Neuronal stem cell (in vitro differentiated cells): Measurements from ENCODE around the gene KIAA1755.

Source experiments
- DNase-seq: peaks from one replicate; pipeline ENCODE4 v3.0.0-alpha.2; 2013; ENCODE audit warnings: low spot score
- H2AFZ ChIP-seq: one replicate; pipeline ENCODE4 v1.6.1; 2013; ENCODE audit warnings: mild to moderate bottlenecking, low read length, inconsistent platforms
- H2AK5ac ChIP-seq: 2 replicates; pipeline ENCODE4 v1.6.1; 2013; ENCODE audit warnings: low read depth, mild to moderate bottlenecking, inconsistent platforms, low read length, moderate library complexity, mixed read lengths
- H2BK120ac ChIP-seq: 2 replicates; pipeline ENCODE4 v1.6.1; 2013; ENCODE audit warnings: low read depth, mild to moderate bottlenecking, inconsistent platforms, low read length, moderate library complexity, mixed read lengths
- H2BK12ac ChIP-seq: one replicate; pipeline ENCODE4 v1.6.1; 2013; ENCODE audit warnings: low read length, inconsistent platforms
- H2BK15ac ChIP-seq: 2 replicates; pipeline ENCODE4 v1.6.1; 2013; ENCODE audit warnings: mild to moderate bottlenecking, low read length, inconsistent platforms, mixed read lengths
- H2BK5ac ChIP-seq: one replicate; pipeline ENCODE4 v1.6.1; 2013; ENCODE audit warnings: inconsistent platforms, mild to moderate bottlenecking, low read length, moderate library complexity
- H3K14ac ChIP-seq: one replicate; pipeline ENCODE4 v1.6.1; 2013; ENCODE audit warnings: low read length, inconsistent platforms
- H3K18ac ChIP-seq: 2 replicates; pipeline ENCODE4 v1.6.1; 2013; ENCODE audit warnings: low read length, inconsistent platforms
- H3K23ac ChIP-seq: 2 replicates; pipeline ENCODE4 v1.6.1; 2013; ENCODE audit warnings: low read depth, mild to moderate bottlenecking, mixed read lengths, low read length, inconsistent platforms; ENCODE audit not compliant: poor library complexity
- H3K27ac ChIP-seq: replicated peaks from 3 replicates; pipeline ENCODE4 v1.5.1; 2013; ENCODE audit warnings: low read length, inconsistent platforms
- H3K27me3 ChIP-seq, 3 experiments: 2 replicates each; pipeline ENCODE4 v1.6.1; 2013; ENCODE audit warnings: low read length in 3 of 3, mild to moderate bottlenecking in 2 of 3, inconsistent platforms in 1 of 3, low read depth in 1 of 3, mixed read lengths in 1 of 3, moderate library complexity in 1 of 3; ENCODE audit not compliant: control insufficient read depth in 3 of 3, insufficient read depth in 3 of 3
- H3K36me3 ChIP-seq, 2 donors: replicated peaks in 1 of 2; 2 replicates each; pipeline ENCODE4 v1.6.1; 2013; ENCODE audit warnings: low read length in 2 of 2; ENCODE audit not compliant: control insufficient read depth in 2 of 2, insufficient read depth in 2 of 2
- H3K4ac ChIP-seq: 2 replicates; pipeline ENCODE4 v1.6.1; 2013; ENCODE audit warnings: inconsistent platforms, mild to moderate bottlenecking, low read length, moderate library complexity
- H3K4me1 ChIP-seq, 2 donors: 1 replicate in 1 of 2; 2 replicates in 1 of 2; pipeline ENCODE4 v1.6.1; 2013; ENCODE audit warnings: low read length in 2 of 2, low read depth in 1 of 2; ENCODE audit not compliant: control insufficient read depth in 2 of 2, insufficient read depth in 1 of 2
- H3K4me2 ChIP-seq: one replicate; pipeline ENCODE4 v1.6.1; 2013; ENCODE audit warnings: mild to moderate bottlenecking, low read length, inconsistent platforms; ENCODE audit not compliant: insufficient read depth, poor library complexity, severe bottlenecking
- H3K4me3 ChIP-seq, 2 donors: 2 replicates each; pipeline ENCODE4 v1.5.1; 2013; ENCODE audit warnings: low read length in 2 of 2, mild to moderate bottlenecking in 2 of 2, inconsistent platforms in 1 of 2, moderate library complexity in 1 of 2
- H3K79me1 ChIP-seq: one replicate; pipeline ENCODE4 v1.6.1; 2013; ENCODE audit warnings: low read depth, mild to moderate bottlenecking, inconsistent platforms, low read length, moderate library complexity
- H3K9ac ChIP-seq: one replicate; pipeline ENCODE4 v1.6.1; 2013; ENCODE audit warnings: mild to moderate bottlenecking, low read depth, low read length, inconsistent platforms; ENCODE audit not compliant: poor library complexity
- H3K9me3 ChIP-seq, 2 donors: replicated peaks in 1 of 2; 2 replicates each; pipeline versions ENCODE3 to v1.6.1; 2013; ENCODE audit warnings: low read length in 2 of 2, mild to moderate bottlenecking in 2 of 2, inconsistent platforms in 1 of 2, low read depth in 1 of 2, mixed read lengths in 1 of 2, moderate library complexity in 1 of 2; ENCODE audit not compliant: control insufficient read depth in 2 of 2, insufficient read depth in 1 of 2
- H4K8ac ChIP-seq: one replicate; pipeline ENCODE4 v1.6.1; 2013; ENCODE audit warnings: low read depth, mild to moderate bottlenecking, inconsistent platforms, low read length, moderate library complexity
- H4K91ac ChIP-seq: one replicate; pipeline ENCODE4 v1.6.1; 2013; ENCODE audit warnings: low read length, low read depth, mild to moderate bottlenecking, inconsistent platforms; ENCODE audit not compliant: poor library complexity
- WGBS, 2 donors: extraction: QIAGEN DNeasy Blood & Tissue Kit; methylation state at CpG; one replicate each; pipeline ENCODE4 v1.1.7; 2013; ENCODE audit warnings: missing lambda C conversion rate in 2 of 2, mixed read lengths in 1 of 2; ENCODE audit not compliant: insufficient read length in 2 of 2, insufficient replicate concordance in 1 of 2; ENCODE audit errors: extremely low coverage in 2 of 2; 5-methylcytosine and 5-hydroxymethylcytosine counted together

The KIAA1755 gene

DNA sequence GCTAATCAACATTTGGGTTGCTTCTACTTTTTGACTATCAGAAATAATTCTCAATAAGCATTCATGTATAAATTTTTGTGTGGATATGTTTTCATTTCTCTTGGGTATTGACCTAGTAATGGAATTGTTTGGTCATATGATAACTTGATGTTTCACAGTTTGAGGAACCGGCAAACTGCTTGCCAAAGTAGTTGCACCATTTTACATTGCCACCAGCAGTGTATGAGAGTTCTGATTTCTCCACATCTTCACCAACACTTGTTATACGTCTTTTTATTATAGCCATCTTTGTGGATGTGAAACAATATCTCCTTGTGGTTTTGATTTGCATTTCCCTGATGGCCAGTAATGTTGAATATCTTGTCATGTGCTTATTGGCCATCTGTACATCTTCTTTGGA lies 52.9 kb downstream of the KIAA1755 start:
- no peak overlapping the region for H3K9ac ChIP-seq
- no peak overlapping the region for H3K4me3 ChIP-seq
- H2AFZ ChIP-seq: no peak overlapping the region
- H3K4me2 ChIP-seq: no peak overlapping the region
- no CpG with 5 or more reads among the region's 2 CpGs for whole genome bisulfite sequencing, 2 donors
- no peak overlapping the region for H4K8ac ChIP-seq
- H3K79me1 ChIP-seq: no peaks in the 10 kb centered on the region
- no peak overlapping the region for H3K14ac ChIP-seq
- no peak overlapping the region for H3K18ac ChIP-seq
- H3K23ac ChIP-seq: no peak overlapping the region
- no peak overlapping the region for H2BK5ac ChIP-seq
- no peaks in the 10 kb centered on the region for H3K36me3 ChIP-seq
- H3K4ac ChIP-seq: no peak overlapping the region
- no peak for DNase-seq
- H3K9me3 ChIP-seq: no peaks in the 10 kb centered on the region
- peaks cover 0 to 2% (median 0%) of the 10 kb centered on the region in 3 experiments for H3K27me3 ChIP-seq
- no peak overlapping the region for H2AK5ac ChIP-seq
- no peak overlapping the region for H2BK12ac ChIP-seq
- H3K27ac ChIP-seq: no peak overlapping the region
- H2BK120ac ChIP-seq: no peak overlapping the region
- no peaks in the 10 kb centered on the region for H3K4me1 ChIP-seq
- H4K91ac ChIP-seq: no peak overlapping the region
- H2BK15ac ChIP-seq: no peak overlapping the region

DNA sequence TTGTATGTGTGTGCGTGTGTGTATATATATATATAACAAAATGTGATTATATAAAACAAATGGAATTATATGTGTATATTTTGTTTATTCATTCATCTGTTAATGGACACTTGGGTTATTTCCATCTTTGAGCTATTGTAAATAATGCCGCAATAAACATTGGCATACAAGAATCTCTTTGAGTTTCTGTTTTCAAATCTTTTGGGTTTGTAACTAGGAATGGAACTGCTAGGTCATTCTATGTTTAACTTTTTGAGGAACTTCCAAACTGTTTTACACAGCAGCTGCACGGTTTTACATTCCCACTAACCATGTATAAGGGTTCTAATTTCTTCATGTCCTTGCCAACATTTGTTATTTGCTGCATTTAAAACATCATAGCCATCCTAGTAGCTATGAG lies 55.5 kb downstream of the KIAA1755 start:
- H3K14ac ChIP-seq: no peak overlapping the region
- no peak overlapping the region for H4K8ac ChIP-seq
- H3K36me3 ChIP-seq: no peaks in the 10 kb centered on the region
- H3K27me3 ChIP-seq: peaks cover 0 to 2% (median 0%) of the 10 kb centered on the region in 3 experiments
- no CpG with 5 or more reads among the region's 3 CpGs for WGBS, 2 donors
- H3K23ac ChIP-seq: no peak overlapping the region
- no peak overlapping the region for H3K27ac ChIP-seq
- no peak overlapping the region for H2AFZ ChIP-seq
- no peak overlapping the region for H3K4me2 ChIP-seq
- H3K9ac ChIP-seq: no peak overlapping the region
- H2BK12ac ChIP-seq: no peak overlapping the region
- no peaks in the 10 kb centered on the region for H3K9me3 ChIP-seq
- H2BK15ac ChIP-seq: no peak overlapping the region
- H2BK5ac ChIP-seq: no peak overlapping the region
- no peak overlapping the region for H4K91ac ChIP-seq
- H3K18ac ChIP-seq: no peak overlapping the region
- no peak overlapping the region for H3K4ac ChIP-seq
- no peaks in the 10 kb centered on the region for H3K79me1 ChIP-seq
- no peak overlapping the region for H2BK120ac ChIP-seq
- DNase-seq: no peak
- H2AK5ac ChIP-seq: no peak overlapping the region
- peaks cover 0 to 1% of the 10 kb centered on the region in 2 donors for H3K4me1 ChIP-seq
- H3K4me3 ChIP-seq: no peak overlapping the region

DNA sequence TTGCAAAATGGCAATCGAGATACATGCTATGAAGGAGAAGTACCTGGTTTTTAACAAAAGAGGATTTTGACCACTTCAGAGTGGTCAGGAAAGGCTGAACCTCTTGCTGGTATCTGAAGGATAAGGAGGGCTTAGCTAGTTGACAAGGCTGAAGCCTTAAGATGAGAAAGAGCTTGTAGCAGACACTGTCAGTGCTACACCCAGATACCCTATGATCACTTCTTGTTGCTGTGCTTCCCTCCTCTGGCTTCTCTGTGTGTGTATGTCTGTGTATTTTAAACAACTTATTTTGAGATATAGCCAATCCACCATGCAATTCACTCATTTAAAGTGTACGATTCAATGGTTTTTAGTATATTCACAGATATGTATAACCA lies 56.6 kb downstream of the KIAA1755 start:
- Histone ChIP-seq H3K4ac (no peak overlapping the region), H3K4me1 (peaks cover 0 to 4% of the 10 kb centered on the region in 2 donors), H3K18ac (no peak overlapping the region), H3K23ac (no peak overlapping the region), H4K8ac (no peak overlapping the region), H3K4me3 (no peak overlapping the region), H3K14ac (no peak overlapping the region), H3K4me2 (no peak overlapping the region), H2AK5ac (no peak overlapping the region), H2BK12ac (no peak overlapping the region), H3K27ac (no peak overlapping the region), H2BK15ac (no peak overlapping the region), H2BK5ac (no peak overlapping the region), H4K91ac (no peak overlapping the region), H3K9me3 (no peaks in the 10 kb centered on the region), H2AFZ (no peak overlapping the region), H3K9ac (no peak overlapping the region), H3K79me1 (no peaks in the 10 kb centered on the region), H2BK120ac (no peak overlapping the region), H3K27me3 (no peaks in the 10 kb centered on the region), H3K36me3 (no peaks in the 10 kb centered on the region)
- no peak for DNase-seq
- WGBS, 2 donors: no CpG with 5 or more reads among the region's 2 CpGs

DNA sequence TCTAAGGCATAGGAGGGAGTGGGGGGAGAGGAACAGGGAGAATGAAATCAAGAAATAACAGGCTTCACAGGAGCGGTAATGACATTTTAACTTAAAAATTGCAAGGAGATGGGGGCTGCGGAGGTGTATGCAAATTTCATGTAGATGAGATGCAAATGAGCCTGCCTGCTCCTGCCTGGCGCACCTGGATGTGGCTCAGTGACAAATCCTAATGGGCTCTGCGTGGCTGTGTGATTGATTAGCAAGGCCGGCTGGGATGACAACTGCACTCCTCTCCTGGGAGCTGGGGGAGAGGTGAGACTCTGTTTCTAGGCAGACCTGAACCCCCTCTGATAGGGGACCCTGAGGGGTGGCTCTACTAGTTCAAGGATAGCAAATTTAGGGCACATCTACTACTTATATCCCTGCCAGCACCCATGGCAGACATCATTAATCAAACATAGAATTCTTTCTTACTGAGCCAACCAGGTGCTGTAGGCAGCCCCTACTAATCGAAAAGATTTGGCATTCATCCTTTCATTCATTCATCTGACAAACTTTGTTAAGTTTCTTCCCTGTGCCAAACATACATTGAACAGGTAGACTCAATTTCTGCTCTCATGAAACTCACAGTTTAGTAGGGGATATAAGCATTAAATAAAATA lies 57.1 kb downstream of the KIAA1755 start:
- no peak overlapping the region for H4K91ac ChIP-seq
- no peak overlapping the region for H2BK120ac ChIP-seq
- H3K27ac ChIP-seq: no peak overlapping the region
- H3K9me3 ChIP-seq: no peaks in the 10 kb centered on the region
- H3K79me1 ChIP-seq: no peaks in the 10 kb centered on the region
- no peaks in the 10 kb centered on the region for H3K27me3 ChIP-seq
- H3K4me3 ChIP-seq: no peak overlapping the region
- no peak overlapping the region for H2AFZ ChIP-seq
- no peak overlapping the region for H3K4me2 ChIP-seq
- H3K14ac ChIP-seq: no peak overlapping the region
- peaks cover 0 to 5% of the 10 kb centered on the region in 2 donors for H3K4me1 ChIP-seq
- no peak overlapping the region for H3K23ac ChIP-seq
- H3K4ac ChIP-seq: no peak overlapping the region
- no peaks in the 10 kb centered on the region for H3K36me3 ChIP-seq
- no peak for DNase-seq
- H2BK12ac ChIP-seq: no peak overlapping the region
- H2BK15ac ChIP-seq: no peak overlapping the region
- H3K18ac ChIP-seq: no peak overlapping the region
- no peak overlapping the region for H2AK5ac ChIP-seq
- H4K8ac ChIP-seq: no peak overlapping the region
- WGBS, 2 donors: no CpG with 5 or more reads among the region's 6 CpGs
- no peak overlapping the region for H3K9ac ChIP-seq
- H2BK5ac ChIP-seq: no peak overlapping the region
